H9 (cell line): ENCODE data around the gene ROBO1. TPM values are rescaled to one million over a fixed set of nuclear protein-coding genes. Genes with fewer than 3 reads are reported as not detected.

ENCODE experiments used
- DNase-seq: peaks from one replicate; pipeline ENCODE4 v3.0.0-alpha.2; 2017
- H2AFZ ChIP-seq: one replicate; pipeline ENCODE4 v1.6.1; 2013; ENCODE audit warnings: mild to moderate bottlenecking, low read length, control low read depth, moderate library complexity
- H2AK5ac ChIP-seq: 2 replicates; pipeline ENCODE4 v1.6.1; 2013; ENCODE audit warnings: low read length, control low read depth, mixed read lengths; ENCODE audit not compliant: insufficient read length
- H2BK120ac ChIP-seq: one replicate; pipeline ENCODE4 v1.6.1; 2013; ENCODE audit warnings: low read depth, mild to moderate bottlenecking, low read length, control low read depth, inconsistent platforms; ENCODE audit not compliant: poor library complexity, severe bottlenecking
- H2BK12ac ChIP-seq: 2 replicates; pipeline ENCODE4 v1.6.1; 2013; ENCODE audit warnings: low read length, control low read depth, mixed read lengths, low read depth; ENCODE audit not compliant: insufficient read length
- H2BK15ac ChIP-seq: 2 replicates; pipeline ENCODE4 v1.6.1; 2013; ENCODE audit warnings: low read depth, low read length, control low read depth
- H2BK20ac ChIP-seq: one replicate; pipeline ENCODE4 v1.6.1; 2013; ENCODE audit warnings: low read depth, mild to moderate bottlenecking, low read length, control low read depth, inconsistent platforms; ENCODE audit not compliant: poor library complexity, severe bottlenecking
- H2BK5ac ChIP-seq: 2 replicates; pipeline ENCODE4 v1.6.1; 2013; ENCODE audit warnings: low read length, control low read depth, mixed read lengths; ENCODE audit not compliant: insufficient read length
- H3K14ac ChIP-seq: 2 replicates; pipeline ENCODE4 v1.6.1; 2013; ENCODE audit warnings: low read length, control low read depth; ENCODE audit not compliant: insufficient read depth
- H3K18ac ChIP-seq: 2 replicates; pipeline ENCODE4 v1.6.1; 2013; ENCODE audit warnings: low read depth, mild to moderate bottlenecking, mixed read lengths, low read length, control low read depth; ENCODE audit not compliant: insufficient read length
- H3K23ac ChIP-seq: 2 replicates; pipeline ENCODE4 v1.6.1; 2013; ENCODE audit warnings: low read length, control low read depth, mixed read lengths, low read depth; ENCODE audit not compliant: insufficient read length
- H3K23me2 ChIP-seq: 2 replicates; pipeline ENCODE4 v1.6.1; 2013; ENCODE audit warnings: low read depth, mild to moderate bottlenecking, mixed read lengths, low read length, control low read depth; ENCODE audit not compliant: insufficient read length, poor library complexity, severe bottlenecking
- H3K27ac ChIP-seq: 2 replicates; pipeline ENCODE4 v1.5.1; 2013; ENCODE audit warnings: low read length, control low read depth, mixed read lengths, low read depth; ENCODE audit not compliant: insufficient read length
- H3K27me3 ChIP-seq: 2 replicates; pipeline ENCODE4 v1.6.1; 2013; ENCODE audit warnings: low read length, control low read depth, inconsistent platforms; ENCODE audit not compliant: insufficient read depth
- H3K4ac ChIP-seq: 2 replicates; pipeline ENCODE4 v1.6.1; 2013; ENCODE audit warnings: low read depth, mild to moderate bottlenecking, control low read depth, inconsistent platforms, low read length, moderate library complexity
- H3K4me1 ChIP-seq: 2 replicates; pipeline ENCODE4 v1.6.1; 2013; ENCODE audit warnings: low read length, control low read depth, inconsistent platforms; ENCODE audit not compliant: insufficient read depth
- H3K4me2 ChIP-seq: 2 replicates; pipeline ENCODE4 v1.6.1; 2013; ENCODE audit warnings: low read length, control low read depth, mixed read lengths; ENCODE audit not compliant: insufficient read length, insufficient read depth
- H3K56ac ChIP-seq: 2 replicates; pipeline ENCODE4 v1.6.1; 2013; ENCODE audit warnings: low read depth, mild to moderate bottlenecking, mixed read lengths, low read length, control low read depth; ENCODE audit not compliant: insufficient read length
- H3K79me1 ChIP-seq: 2 replicates; pipeline ENCODE4 v1.6.1; 2013; ENCODE audit warnings: low read depth, mild to moderate bottlenecking, moderate library complexity, low read length, control low read depth, inconsistent platforms; ENCODE audit not compliant: insufficient read depth, poor library complexity, severe bottlenecking
- H3K79me2 ChIP-seq: 2 replicates; pipeline ENCODE4 v1.6.1; 2013; ENCODE audit warnings: low read length, control low read depth, inconsistent platforms; ENCODE audit not compliant: insufficient read depth
- H3K9ac ChIP-seq: 2 replicates; pipeline ENCODE4 v1.6.1; 2013; ENCODE audit warnings: low read length, control low read depth, mixed read lengths; ENCODE audit not compliant: insufficient read length; ENCODE audit errors: extremely low read depth
- H3K9me3 ChIP-seq: one replicate; pipeline ENCODE4 v1.6.1; 2013; ENCODE audit warnings: low read depth, low read length, inconsistent platforms; ENCODE audit not compliant: control insufficient read depth
- H3T11ph ChIP-seq: one replicate; pipeline ENCODE4 v1.6.1; 2013; ENCODE audit warnings: mild to moderate bottlenecking, low read length, control low read depth, inconsistent platforms
- H4K20me1 ChIP-seq: one replicate; pipeline ENCODE4 v1.6.1; 2013; ENCODE audit not compliant: control insufficient read depth, insufficient read length, insufficient read depth
- H4K5ac ChIP-seq: 2 replicates; pipeline ENCODE4 v1.6.1; 2013; ENCODE audit warnings: low read depth, mild to moderate bottlenecking, mixed read lengths, low read length, control low read depth; ENCODE audit not compliant: insufficient read length
- H4K8ac ChIP-seq: replicated peaks from 2 replicates; pipeline ENCODE4 v1.6.1; 2013; ENCODE audit warnings: low read length, control low read depth, mixed read lengths, low read depth; ENCODE audit not compliant: insufficient read length
- H4K91ac ChIP-seq: 2 replicates; pipeline ENCODE4 v1.6.1; 2013; ENCODE audit warnings: low read depth, mild to moderate bottlenecking, moderate library complexity, mixed read lengths, low read length, control low read depth; ENCODE audit not compliant: insufficient read length
- H3K27ac Mint-ChIP-seq, 3 experiments: 2 replicates in 2 of 3; 3 replicates in 1 of 3; pipeline ENCODE4 v1.8.0; 2020 to 2021; ENCODE audit warnings: mixed read lengths in 3 of 3, mild to moderate bottlenecking in 1 of 3, moderate library complexity in 1 of 3
- H3K27me3 Mint-ChIP-seq: 2 replicates; pipeline ENCODE4 v1.8.0; 2021; ENCODE audit warnings: low read depth, mild to moderate bottlenecking, moderate library complexity, mixed read lengths
- H3K36me3 Mint-ChIP-seq, 3 experiments: 2 replicates in 2 of 3; 3 replicates in 1 of 3; pipeline ENCODE4 v1.8.0; 2020 to 2021; ENCODE audit warnings: low read depth in 3 of 3, mixed read lengths in 3 of 3; ENCODE audit not compliant: insufficient read depth in 1 of 3
- H3K4me1 Mint-ChIP-seq, 2 experiments: 2 replicates each; pipeline ENCODE4 v1.8.0; 2020; ENCODE audit warnings: mixed read lengths in 2 of 2
- H3K4me3 Mint-ChIP-seq, 2 experiments: 2 replicates in 1 of 2; 3 replicates in 1 of 2; pipeline ENCODE4 v1.8.0; 2020 to 2021; ENCODE audit warnings: mild to moderate bottlenecking in 2 of 2, mixed read lengths in 2 of 2, moderate library complexity in 1 of 2
- H3K9me3 Mint-ChIP-seq, 2 experiments: 2 replicates in 1 of 2; 3 replicates in 1 of 2; pipeline ENCODE4 v1.8.0; 2020; ENCODE audit warnings: mild to moderate bottlenecking in 2 of 2, mixed read lengths in 2 of 2, moderate library complexity in 1 of 2
- CTCF ChIP-seq: fragments of 200-600 bp; sonication (generic); conservative IDR thresholded peaks from 3 replicates; pipeline ENCODE4 v1.8.0; 2021; ENCODE audit warnings: antibody characterized with exemption, mild to moderate bottlenecking
- WGBS: extraction: QIAGEN DNeasy Blood & Tissue Kit; methylation state at CpG from one replicate; pipeline ENCODE4 v1.1.7; 2013; ENCODE audit warnings: missing lambda C conversion rate, low lambda C conversion rate, mixed read lengths; ENCODE audit not compliant: insufficient read length; ENCODE audit errors: extremely low coverage; 5-methylcytosine and 5-hydroxymethylcytosine counted together
- total RNA-seq: library from RNA; stranded (reverse); gene quantifications from 2 replicates; pipeline ENCODE4 v1.2.1, GENCODE V29; 2021

The ROBO1 gene
- total RNA-seq, 1 experiment from 2014 or later, result 62.7 TPM

- no peak overlapping the region for H2AFZ ChIP-seq
- no peak overlapping the region for H2BK12ac ChIP-seq
- no peaks in the 10 kb centered on the region for H3K9me3 Mint-ChIP-seq
- no peak overlapping the region for H2BK20ac ChIP-seq
- H3K18ac ChIP-seq, result no peak overlapping the region
- no peak overlapping the region for H3K27ac Mint-ChIP-seq
- H3K4me3 Mint-ChIP-seq, result no peak overlapping the region
- no peaks in the 10 kb centered on the region for H3K27me3 ChIP-seq
- no peak overlapping the region for H3K56ac ChIP-seq
- H3K4me1 Mint-ChIP-seq, result no peaks in the 10 kb centered on the region
- H3K9ac ChIP-seq, result no peak overlapping the region
- no peaks in the 10 kb centered on the region for H3K23me2 ChIP-seq
- no peak overlapping the region for H3T11ph ChIP-seq
- no peak overlapping the region for H3K27ac ChIP-seq
- no peak overlapping the region for H2AK5ac ChIP-seq
- H3K27me3 Mint-ChIP-seq, result no peaks in the 10 kb centered on the region
- H2BK5ac ChIP-seq, result no peak overlapping the region
- H3K36me3 Mint-ChIP-seq, result no peaks in the 10 kb centered on the region
- H2BK15ac ChIP-seq, result no peak overlapping the region
- H3K79me2 ChIP-seq, result no peaks in the 10 kb centered on the region
- H4K8ac ChIP-seq, result no peak overlapping the region
- WGBS, result no CpG with 5 or more reads among the region's 6 CpGs
- no peak overlapping the region for H3K14ac ChIP-seq
- DNase-seq, result no peak
- no peak overlapping the region for H4K91ac ChIP-seq
- H3K4ac ChIP-seq, result no peak overlapping the region
- H3K9me3 ChIP-seq, result no peaks in the 10 kb centered on the region
- no peak overlapping the region for H2BK120ac ChIP-seq
- no peak overlapping the region for H3K23ac ChIP-seq
- no peak overlapping the region for H4K5ac ChIP-seq
- no peaks in the 10 kb centered on the region for H3K79me1 ChIP-seq
- TF ChIP-seq CTCF, result no peak
- H4K20me1 ChIP-seq, result no peaks in the 10 kb centered on the region
- no peaks in the 10 kb centered on the region for H3K4me1 ChIP-seq
- no peak overlapping the region for H3K4me2 ChIP-seq
Measured at GRCh38 chr3:79558943-79559342, 208.9 kb downstream of the ROBO1 start.
